Prostate gland (tissue), 2 donors: ENCODE data around the gene GPR32.

ENCODE experiments used
- CTCF ChIP-seq, 4 experiments: fragments of 200-600 bp in 2 of 4; fragments of 450-650 bp in 2 of 4; sonication (generic) in 2 of 4; IDR thresholded peaks; 1 replicate in 3 of 4; 2 replicates in 1 of 4; pipeline ENCODE4 v1.5.1; 2016 to 2019; ENCODE audit warnings: antibody characterized with exemption in 4 of 4, mild to moderate bottlenecking in 2 of 4, moderate library complexity in 2 of 4
- POLR2A ChIP-seq: fragments of 450-650 bp; IDR thresholded peaks from one replicate; pipeline ENCODE4 v1.6.1; 2016; ENCODE audit warnings: antibody characterized with exemption, mild to moderate bottlenecking
- POLR2AphosphoS5 ChIP-seq: sonication (generic); formaldehyde crosslinking; IDR thresholded peaks from one replicate; pipeline ENCODE4 v1.6.1; 2017; ENCODE audit warnings: antibody characterized with exemption

- no peak for TF ChIP-seq CTCF (IDR thresholded peaks at IDR 0.05)
- no peak for TF ChIP-seq POLR2A
- no peak for TF ChIP-seq POLR2AphosphoS5
Observed at GRCh38 chr19:50821248-50821612, 51.0 kb downstream of the GPR32 start.
